ENCODE measurements around the gene PSMD14. TPM values are rescaled to one million over a fixed set of nuclear protein-coding genes. Genes with fewer than 3 reads are reported as not detected.
A peak's percentile ranks its signal among the peaks of the same experiment; 100 is the strongest.

The PSMD14 gene
- total and polyA plus RNA-seq, 2 donors (not counting 1 experiment from before 2014, with no cell fraction given) = 69.2 to 87.5 TPM

DNA sequence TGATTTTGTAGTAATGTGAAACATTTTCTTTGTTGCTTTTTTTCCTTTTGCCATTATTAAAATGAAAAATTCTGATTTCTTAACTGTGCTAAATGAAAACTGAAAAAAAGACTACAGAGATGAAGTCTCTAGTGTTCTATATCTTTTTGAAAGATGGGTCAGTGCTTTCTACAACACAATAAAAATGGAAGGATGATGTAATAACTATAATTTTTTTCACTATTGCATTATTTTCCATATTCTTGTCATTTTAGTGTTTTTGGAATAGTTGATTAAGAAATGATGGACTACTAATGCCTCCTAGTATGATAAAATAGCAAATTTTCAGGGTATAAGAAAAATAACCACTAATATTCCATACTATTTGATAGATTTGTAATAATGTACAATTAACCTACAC, 7.2 kb downstream of the PSMD14 start:
- Histone ChIP-seq H4K20me1 (ENCODE audit: control insufficient read depth, extremely low read depth, insufficient read depth, low read length) (no peaks in the 10 kb centered on the region), H2AFZ (ENCODE audit: low read length) (no peak overlapping the region)
- TF ChIP-seq EZH2 (IDR thresholded peaks at IDR 0.05; ENCODE audit: low read length, missing control alignments) (no peak), CTCF (conservative IDR thresholded peaks at IDR 0.05 in 1 of 2, IDR thresholded peaks at IDR 0.05 in 1 of 2; ENCODE audit: low read depth in 1 of 2, low read length in 2 of 2) (no peak)

GRCh38 chr2:161316701-161317100, 8.5 kb downstream of the PSMD14 start:
- H3K4me3 ChIP-seq (replicated peaks in 1 of 4; ENCODE audit: control extremely low read depth in 1 of 4, insufficient read depth in 1 of 4, low read depth in 3 of 4, low read length in 4 of 4) = no peak overlapping the region
- no peak overlapping the region for H3K27ac ChIP-seq (ENCODE audit: insufficient read depth, low read length)
- H3K27me3 ChIP-seq (ENCODE audit: control insufficient read depth, insufficient read depth, low read length) = no peaks in the 10 kb centered on the region
- no peaks in the 10 kb centered on the region for H3K4me1 ChIP-seq (ENCODE audit: control insufficient read depth, extremely low read depth, insufficient read depth, low read length)
- H3K9me3 ChIP-seq (ENCODE audit: control insufficient read depth, insufficient read depth, low read depth, low read length) = no peaks in the 10 kb centered on the region
- no peak overlapping the region for H3K9ac ChIP-seq (ENCODE audit: insufficient read depth, low read length)
- TF ChIP-seq EZH2 (IDR thresholded peaks at IDR 0.05; ENCODE audit: low read length, missing control alignments) (no peak), CTCF (conservative IDR thresholded peaks at IDR 0.05 in 1 of 2, IDR thresholded peaks at IDR 0.05 in 1 of 2; ENCODE audit: low read depth in 1 of 2, low read length in 2 of 2) (no peak)
- no peak overlapping the region for H3K4me2 ChIP-seq (ENCODE audit: extremely low read depth, insufficient read depth, low read length)
- peaks cover 53% of the 10 kb centered on the region for H3K79me2 ChIP-seq (ENCODE audit: control insufficient read depth, insufficient read depth, low read length)
- H4K20me1 ChIP-seq (ENCODE audit: control insufficient read depth, extremely low read depth, insufficient read depth, low read length) = no peaks in the 10 kb centered on the region
- peak in 1 of 2 donors; percentile 40 for DNase-seq (ENCODE audit: low read depth in 2 of 2)
- H2AFZ ChIP-seq (ENCODE audit: low read length) = no peak overlapping the region
- no peaks in the 10 kb centered on the region for H3K36me3 ChIP-seq (ENCODE audit: control insufficient read depth, insufficient read depth, low read length)

More for the DNA sequence above, 7.2 kb downstream of the PSMD14 start:
- Histone ChIP-seq H3K4me1 (ENCODE audit: control insufficient read depth, extremely low read depth, insufficient read depth, low read length) (no peaks in the 10 kb centered on the region), H3K4me3 (replicated peaks in 1 of 4; ENCODE audit: control extremely low read depth in 1 of 4, insufficient read depth in 1 of 4, low read depth in 3 of 4, low read length in 4 of 4) (no peak overlapping the region), H3K9ac (ENCODE audit: insufficient read depth, low read length) (no peak overlapping the region), H3K79me2 (ENCODE audit: control insufficient read depth, insufficient read depth, low read length) (peaks cover 66% of the 10 kb centered on the region), H3K27me3 (ENCODE audit: control insufficient read depth, insufficient read depth, low read length) (no peaks in the 10 kb centered on the region), H3K9me3 (ENCODE audit: control insufficient read depth, insufficient read depth, low read depth, low read length) (no peaks in the 10 kb centered on the region), H3K36me3 (ENCODE audit: control insufficient read depth, insufficient read depth, low read length) (no peaks in the 10 kb centered on the region), H3K27ac (ENCODE audit: insufficient read depth, low read length) (no peak overlapping the region), H3K4me2 (ENCODE audit: extremely low read depth, insufficient read depth, low read length) (no peak overlapping the region)
- DNase-seq (ENCODE audit: low read depth in 2 of 2) = no peak

GRCh38 chr2:161321944-161322648, 13.9 kb downstream of the PSMD14 start:
- peaks cover 8% of the 10 kb centered on the region for H3K79me2 ChIP-seq (ENCODE audit: control insufficient read depth, insufficient read depth, low read length)
- H3K9me3 ChIP-seq (ENCODE audit: control insufficient read depth, insufficient read depth, low read depth, low read length) = no peaks in the 10 kb centered on the region
- H3K36me3 ChIP-seq (ENCODE audit: control insufficient read depth, insufficient read depth, low read length) = no peaks in the 10 kb centered on the region
- H3K4me3 ChIP-seq (replicated peaks in 1 of 4; ENCODE audit: control extremely low read depth in 1 of 4, insufficient read depth in 1 of 4, low read depth in 3 of 4, low read length in 4 of 4) = no peak overlapping the region
- H2AFZ ChIP-seq (ENCODE audit: low read length) = no peak overlapping the region
- no peak overlapping the region for H3K9ac ChIP-seq (ENCODE audit: insufficient read depth, low read length)
- H3K4me2 ChIP-seq (ENCODE audit: extremely low read depth, insufficient read depth, low read length) = no peak overlapping the region
- no peak overlapping the region for H3K27ac ChIP-seq (ENCODE audit: insufficient read depth, low read length)
- no peak for DNase-seq (ENCODE audit: low read depth in 2 of 2)
- no peaks in the 10 kb centered on the region for H3K27me3 ChIP-seq (ENCODE audit: control insufficient read depth, insufficient read depth, low read length)
- no peaks in the 10 kb centered on the region for H3K4me1 ChIP-seq (ENCODE audit: control insufficient read depth, extremely low read depth, insufficient read depth, low read length)
- H4K20me1 ChIP-seq (ENCODE audit: control insufficient read depth, extremely low read depth, insufficient read depth, low read length) = no peaks in the 10 kb centered on the region
- TF ChIP-seq CTCF (conservative IDR thresholded peaks at IDR 0.05 in 1 of 2, IDR thresholded peaks at IDR 0.05 in 1 of 2; ENCODE audit: low read depth in 1 of 2, low read length in 2 of 2) = no peak
- TF ChIP-seq EZH2 (IDR thresholded peaks at IDR 0.05; ENCODE audit: low read length, missing control alignments) = no peak

All from fibroblast of lung (primary cell).